HG03520 (cell line): ENCODE data around the gene AQP12A.
"Not testable (repeated sequence)": the region's sequence is repeated elsewhere in the genome, so short reads cannot be mapped to it uniquely, and the experiment has no call there.

Source experiments
- ATAC-seq: cut with Tn5 transposase; IDR thresholded peaks from one replicate; pipeline ENCODE4 v1.9.1; 2021; ENCODE audit warnings: mild to moderate bottlenecking, moderate library complexity; ENCODE audit not compliant: unreplicated experiment

Gene AQP12A

GRCh38 chr2:240655931-240656886, 35.5 kb upstream of the AQP12A start:
- ATAC-seq: no peak

GRCh38 chr2:240659883-240660282, 31.8 kb upstream of the AQP12A start:
- ATAC-seq: not testable (repeated sequence)

GRCh38 chr2:240662681-240663080, 29.0 kb upstream of the AQP12A start:
- no peak for ATAC-seq

GRCh38 chr2:240663546-240664190, 28.0 kb upstream of the AQP12A start:
- ATAC-seq: no peak

GRCh38 chr2:240664622-240665021, 27.0 kb upstream of the AQP12A start:
- ATAC-seq: no peak

GRCh38 chr2:240670402-240670801, 21.3 kb upstream of the AQP12A start:
- ATAC-seq: no peak

- ATAC-seq: no peak
These were observed 20.7 kb upstream of the AQP12A start for GRCh38 chr2:240670950-240671349.

- ATAC-seq: no peak
These were observed 19.5 kb upstream of the AQP12A start for GRCh38 chr2:240672076-240672700.

- no peak for ATAC-seq
These were observed 18.9 kb upstream of the AQP12A start for GRCh38 chr2:240672701-240673190.

GRCh38 chr2:240674461-240675184, 17.0 kb upstream of the AQP12A start:
- ATAC-seq: not testable (repeated sequence)

- not testable (repeated sequence) for ATAC-seq
These were observed 16.3 kb upstream of the AQP12A start for GRCh38 chr2:240675345-240675744.

GRCh38 chr2:240678043-240678442, 13.6 kb upstream of the AQP12A start:
- not testable (repeated sequence) for ATAC-seq

GRCh38 chr2:240678909-240679308, 12.8 kb upstream of the AQP12A start:
- not testable (repeated sequence) for ATAC-seq

- not testable (repeated sequence) for ATAC-seq
These were observed 11.5 kb upstream of the AQP12A start for GRCh38 chr2:240680185-240680584.

- not testable (repeated sequence) for ATAC-seq
These were observed 9.0 kb upstream of the AQP12A start, which contains the start of gene AQP12B for GRCh38 chr2:240682431-240683224. Gene AQP12B (minus strand): TSS chr2:240682885. CDS start chr2:240682837, 48 bp downstream.

GRCh38 chr2:240683329-240683979, 8.2 kb upstream of the AQP12A start:
- ATAC-seq: not testable (repeated sequence)

GRCh38 chr2:240683980-240684728, 7.5 kb upstream of the AQP12A start:
- not testable (repeated sequence) for ATAC-seq

- no peak for ATAC-seq
These were observed 5.8 kb upstream of the AQP12A start for GRCh38 chr2:240685771-240686371.
